NCI-H774 (cell line): Measurements from ENCODE around the gene MORC1.
"Not testable (repeated sequence)": the region's sequence is repeated elsewhere in the genome, so short reads cannot be mapped to it uniquely, and the experiment has no call there.

Experiments used
- DNase-seq: peaks from one replicate; lab custom pipeline; 2025; lab: John Stamatoyannopoulos, UW

MORC1 gene, protein sequence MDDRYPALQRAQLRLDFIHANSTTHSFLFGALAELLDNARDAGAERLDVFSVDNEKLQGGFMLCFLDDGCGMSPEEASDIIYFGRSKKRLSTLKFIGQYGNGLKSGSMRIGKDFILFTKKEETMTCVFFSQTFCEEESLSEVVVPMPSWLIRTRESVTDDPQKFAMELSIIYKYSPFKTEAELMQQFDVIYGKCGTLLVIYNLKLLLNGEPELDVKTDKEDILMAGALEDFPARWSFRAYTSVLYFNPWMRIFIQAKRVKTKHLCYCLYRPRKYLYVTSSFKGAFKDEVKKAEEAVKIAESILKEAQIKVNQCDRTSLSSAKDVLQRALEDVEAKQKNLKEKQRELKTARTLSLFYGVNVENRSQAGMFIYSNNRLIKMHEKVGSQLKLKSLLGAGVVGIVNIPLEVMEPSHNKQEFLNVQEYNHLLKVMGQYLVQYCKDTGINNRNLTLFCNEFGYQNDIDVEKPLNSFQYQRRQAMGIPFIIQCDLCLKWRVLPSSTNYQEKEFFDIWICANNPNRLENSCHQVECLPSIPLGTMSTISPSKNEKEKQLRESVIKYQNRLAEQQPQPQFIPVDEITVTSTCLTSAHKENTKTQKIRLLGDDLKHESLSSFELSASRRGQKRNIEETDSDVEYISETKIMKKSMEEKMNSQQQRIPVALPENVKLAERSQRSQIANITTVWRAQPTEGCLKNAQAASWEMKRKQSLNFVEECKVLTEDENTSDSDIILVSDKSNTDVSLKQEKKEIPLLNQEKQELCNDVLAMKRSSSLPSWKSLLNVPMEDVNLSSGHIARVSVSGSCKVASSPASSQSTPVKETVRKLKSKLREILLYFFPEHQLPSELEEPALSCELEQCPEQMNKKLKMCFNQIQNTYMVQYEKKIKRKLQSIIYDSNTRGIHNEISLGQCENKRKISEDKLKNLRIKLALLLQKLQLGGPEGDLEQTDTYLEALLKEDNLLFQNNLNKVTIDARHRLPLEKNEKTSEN

DNA sequence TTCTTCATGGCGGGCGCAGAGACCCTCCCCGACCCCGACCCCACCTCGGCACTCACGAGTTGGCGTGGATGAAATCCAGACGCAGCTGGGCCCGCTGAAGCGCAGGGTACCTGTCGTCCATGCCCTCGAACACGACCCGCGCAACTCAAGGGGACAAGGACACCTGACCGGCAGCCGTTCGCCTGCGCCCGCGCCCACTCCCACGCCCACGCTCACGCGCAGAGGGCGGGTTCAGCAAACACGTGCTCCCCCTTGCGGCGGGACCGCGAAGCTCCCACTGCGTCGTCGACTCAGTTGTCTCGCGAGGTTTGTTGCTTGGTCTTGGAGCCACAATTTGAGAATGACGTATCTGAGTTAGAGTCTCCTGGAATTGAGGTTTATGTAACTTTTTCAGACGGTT, at the start of gene MORC1:
Gene MORC1, minus strand, starts transcription at position 196 of the 400 bp plus-strand sequence. Its CDS starts 75 bp downstream, at position 121.
- no peak for DNase-seq

DNA sequence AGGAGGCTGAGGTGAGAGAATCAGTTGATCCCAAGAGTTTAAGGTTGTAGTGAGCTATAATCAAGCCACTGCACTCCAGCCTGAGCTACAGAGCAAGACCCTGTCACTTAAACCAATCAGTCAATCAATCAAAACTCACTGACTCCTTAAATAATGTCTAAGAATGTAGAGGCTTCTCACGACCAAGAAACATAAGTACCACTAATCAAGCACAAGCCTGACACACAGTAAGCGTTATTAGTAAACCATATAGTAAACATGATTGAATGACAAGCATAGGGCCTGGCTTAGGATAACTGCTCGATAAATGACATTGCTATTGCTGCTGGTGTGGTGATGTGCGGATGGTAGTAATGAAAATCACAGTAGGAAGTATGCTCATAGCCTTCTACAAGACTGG, 48.0 kb upstream of the MORC1 start:
- DNase-seq = no peak

DNA sequence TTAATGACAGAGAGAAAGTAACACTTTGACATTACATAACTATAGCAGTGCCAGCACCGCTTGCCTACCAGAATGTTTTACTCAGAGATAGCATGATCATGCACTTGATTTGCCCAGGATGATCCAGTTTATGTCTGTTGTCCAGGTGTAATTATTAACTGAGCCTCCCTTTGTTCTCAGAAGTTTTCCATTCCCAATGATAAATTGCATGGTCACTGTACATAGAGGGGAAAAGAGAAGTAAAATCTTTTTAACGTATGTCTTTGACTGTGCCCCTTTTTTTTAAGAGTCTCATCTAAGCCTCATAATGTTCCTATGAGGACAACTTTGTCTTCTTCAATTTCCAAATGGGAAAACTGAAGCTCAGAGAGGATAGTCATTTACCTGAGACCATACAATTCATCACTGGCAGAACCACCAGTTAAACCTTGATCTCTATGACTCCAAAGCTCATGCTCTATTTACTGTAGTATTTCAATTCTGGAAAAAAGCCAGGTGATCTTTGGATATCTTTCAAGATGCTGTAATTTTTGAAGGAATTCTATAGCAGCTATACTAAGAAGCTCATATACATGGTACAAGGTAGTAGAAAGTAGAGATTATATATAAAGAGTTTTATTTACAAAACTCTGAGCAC, 43.7 kb upstream of the MORC1 start:
- no peak for DNase-seq

DNA sequence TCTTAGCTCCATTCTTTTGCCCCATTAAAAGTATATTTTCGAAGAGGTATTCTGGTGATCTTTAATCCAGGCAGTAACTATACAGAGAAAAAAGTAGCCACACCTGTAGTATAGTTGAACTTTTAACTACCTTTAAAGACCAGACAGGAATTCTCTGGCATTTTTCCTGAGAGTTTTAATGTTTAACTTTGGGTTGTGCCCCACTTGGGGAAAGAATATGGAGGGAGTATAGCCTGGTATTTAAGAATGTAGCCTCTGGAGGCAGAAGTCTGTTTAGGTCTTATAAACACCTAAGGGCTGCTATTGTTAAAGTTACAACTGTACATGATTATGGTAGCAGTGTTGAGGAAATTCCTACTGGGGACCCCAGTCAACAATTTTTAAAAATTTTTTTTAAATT, 37.9 kb upstream of the MORC1 start:
- DNase-seq = no peak

DNA sequence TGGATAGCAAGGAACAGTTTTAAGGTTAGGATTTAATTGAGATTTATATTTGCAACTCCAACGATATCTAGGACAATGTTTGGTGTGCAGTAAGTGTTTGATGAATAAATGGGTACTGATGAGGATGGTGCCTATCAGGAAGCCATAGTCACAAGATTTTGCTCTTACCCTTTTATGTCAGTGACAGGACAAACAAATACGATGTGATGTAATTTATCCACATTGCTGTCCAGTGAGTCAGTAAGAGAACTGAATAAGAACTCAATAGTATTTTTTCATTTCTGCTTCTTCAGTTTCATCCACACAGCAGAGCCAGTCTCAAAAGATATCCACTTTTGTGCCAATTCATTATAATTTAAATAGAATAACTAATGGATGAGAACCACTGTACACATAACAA, 37.0 kb upstream of the MORC1 start:
- no peak for DNase-seq

DNA sequence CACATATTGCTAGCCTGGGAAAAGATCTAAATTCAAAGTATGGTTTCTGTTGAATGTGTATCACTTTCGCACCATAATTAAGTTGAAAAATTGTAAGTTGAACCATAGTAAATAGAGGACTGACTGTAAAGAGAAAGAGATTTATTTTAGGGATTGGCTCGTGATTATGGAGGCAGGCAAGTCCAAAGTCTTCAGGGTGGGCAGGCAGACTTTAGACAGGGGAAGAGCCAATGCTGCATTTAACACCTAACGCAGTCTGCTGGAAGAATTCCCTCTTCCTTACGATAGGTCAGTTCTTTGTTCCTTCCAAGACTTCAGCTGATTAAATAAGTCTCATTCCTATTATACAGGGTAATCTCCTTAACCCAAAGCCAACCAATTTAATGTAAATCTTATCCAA, 34.4 kb upstream of the MORC1 start:
- no peak for DNase-seq

DNA sequence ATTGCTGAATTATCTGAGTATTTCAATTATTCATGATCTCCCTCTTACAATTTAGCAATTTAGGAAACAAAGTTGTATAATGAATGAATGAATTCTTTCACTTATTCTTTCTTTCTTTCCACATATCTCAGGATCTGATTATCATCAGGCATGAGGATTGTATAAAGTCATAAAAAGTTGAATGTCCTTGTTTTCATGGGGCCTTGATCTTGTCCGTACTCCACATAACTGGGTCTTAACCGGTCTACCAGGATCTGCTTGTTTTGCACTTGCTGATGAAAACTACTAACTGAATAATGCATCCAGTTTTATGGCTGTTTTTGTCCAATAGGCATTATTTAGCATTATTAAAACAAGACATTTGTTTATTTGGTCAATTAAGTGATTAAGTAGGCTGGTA, 31.1 kb upstream of the MORC1 start:
- no peak for DNase-seq

DNA sequence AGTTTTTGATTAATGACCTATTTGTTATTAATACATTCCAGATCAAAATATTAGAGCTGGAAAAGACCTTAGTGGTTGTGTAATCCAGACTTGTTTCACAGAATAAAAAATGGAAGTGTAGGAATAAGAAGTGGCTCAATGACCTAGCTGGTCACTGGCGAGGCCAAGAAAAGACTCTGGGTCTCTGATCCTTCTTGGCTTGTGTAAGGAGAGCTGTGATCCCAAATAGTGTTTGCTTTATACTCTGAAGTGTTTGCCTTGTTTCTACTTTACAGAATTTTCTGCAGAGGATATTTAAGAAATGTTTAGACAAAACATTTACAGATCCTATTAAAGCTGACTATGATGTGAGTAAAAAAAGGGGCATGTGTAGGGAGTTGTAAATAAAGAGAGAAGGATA, 25.7 kb upstream of the MORC1 start:
- no peak for DNase-seq

DNA sequence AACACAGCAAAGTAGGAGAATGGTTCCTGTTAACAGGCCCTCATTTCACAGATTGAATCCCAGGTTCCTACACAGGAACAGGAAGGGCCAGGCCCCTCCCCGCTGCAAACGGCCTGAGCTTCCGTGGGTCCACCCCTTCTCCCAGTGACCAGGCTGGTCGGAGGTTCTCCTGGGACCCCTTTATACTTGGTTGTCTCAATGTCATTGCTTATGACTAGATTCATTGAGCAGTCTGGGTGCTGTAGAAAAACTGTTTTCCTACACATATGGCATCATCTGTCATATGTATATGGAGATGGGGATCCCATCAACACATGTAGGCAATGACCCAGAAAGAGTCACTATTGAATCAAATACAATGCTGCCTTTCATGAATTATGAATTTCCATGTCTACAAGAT, 22.4 kb upstream of the MORC1 start:
- no peak for DNase-seq

DNA sequence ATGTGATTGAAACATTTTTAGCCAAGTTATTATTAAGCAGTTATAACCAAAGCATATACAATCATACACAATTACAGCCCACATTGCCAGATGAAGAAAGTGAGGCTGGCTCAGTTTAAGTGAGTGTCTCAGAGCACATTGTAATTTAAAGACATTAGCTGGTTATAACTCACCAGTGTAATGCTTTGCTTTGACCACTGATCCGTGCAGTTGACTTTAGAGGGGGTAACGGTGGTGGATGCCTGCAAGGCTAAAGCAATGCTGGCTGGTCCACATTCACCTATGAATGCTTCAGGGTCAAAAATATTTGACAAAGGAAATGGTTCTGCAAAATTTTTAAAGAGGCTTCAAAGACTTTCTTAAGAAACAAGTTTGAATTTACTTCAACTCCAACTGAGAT, 19.8 kb upstream of the MORC1 start:
- DNase-seq = no peak

DNA sequence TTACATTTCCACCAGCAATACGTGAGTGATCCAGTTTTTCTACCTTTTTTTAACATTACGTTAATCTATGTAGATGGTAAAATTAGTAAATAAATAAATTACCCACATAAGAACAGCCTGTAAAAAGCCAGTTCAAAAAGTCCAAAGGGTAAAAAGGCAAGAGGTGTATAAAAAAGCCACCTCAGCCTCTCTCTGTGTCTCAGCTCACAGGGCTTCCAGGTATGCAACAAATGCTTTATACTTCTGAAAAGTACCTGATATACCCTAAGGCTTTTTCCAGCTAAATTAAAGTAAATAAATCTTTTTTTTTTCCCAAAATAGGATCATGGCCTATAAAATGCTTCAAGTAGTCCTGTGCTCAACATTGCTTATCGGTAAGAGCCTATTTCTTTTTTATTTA, 18.6 kb upstream of the MORC1 start, which contains the start of gene C3orf85:
Gene C3orf85, plus strand, starts transcription at position 197 of the 400 bp plus-strand sequence. Its CDS starts 129 bp downstream, at position 326.
- no peak for DNase-seq

DNA sequence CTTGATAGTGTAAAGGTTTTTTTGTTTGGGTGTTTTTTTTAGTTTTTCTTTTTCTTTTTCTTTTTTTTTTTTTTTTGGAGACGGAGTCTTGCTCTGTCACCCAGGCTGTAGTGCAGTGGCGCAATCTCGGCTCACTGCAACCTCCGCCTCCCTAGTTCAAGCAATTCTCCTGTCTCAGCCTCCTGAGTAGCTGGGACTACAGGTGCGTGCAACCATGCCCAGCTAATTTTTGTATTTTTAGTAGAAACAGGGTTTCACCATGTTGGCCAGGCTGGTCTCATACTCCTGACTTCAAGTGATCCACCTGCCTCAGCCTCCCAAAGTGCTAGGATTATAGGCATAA, 15.5 kb upstream of the MORC1 start:
- DNase-seq = not testable (repeated sequence)

DNA sequence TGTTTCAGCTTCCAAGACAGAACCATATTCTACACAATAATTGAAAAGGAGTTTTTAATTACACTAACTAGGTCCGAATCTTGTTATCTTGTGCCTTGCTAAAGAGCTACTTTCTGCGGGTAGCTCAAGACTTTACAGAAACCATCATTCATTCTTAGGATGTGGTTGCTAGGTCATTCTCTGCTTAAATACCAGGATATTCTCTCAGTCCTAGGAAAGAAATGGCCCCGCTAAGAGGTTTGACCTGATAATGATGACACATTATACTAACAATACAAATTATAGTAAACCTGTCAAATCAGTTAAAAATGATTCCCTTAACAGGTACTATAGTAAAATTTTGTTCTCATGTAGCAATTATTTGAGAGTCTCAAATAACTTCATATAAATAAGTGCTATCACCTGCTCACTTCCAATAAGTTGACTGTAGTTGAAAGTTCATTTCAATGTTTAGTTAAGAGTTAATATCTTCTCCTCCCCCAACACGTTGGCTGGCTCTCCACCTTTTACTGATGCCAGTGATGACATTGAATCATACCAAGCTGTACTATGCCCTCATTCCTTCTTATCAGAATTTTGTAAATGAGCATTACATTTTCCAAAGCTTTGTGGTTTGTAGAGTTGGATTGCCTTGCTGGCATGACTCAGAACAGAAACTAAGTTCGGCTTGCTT, 15.0 kb upstream of the MORC1 start:
- no peak for DNase-seq

DNA sequence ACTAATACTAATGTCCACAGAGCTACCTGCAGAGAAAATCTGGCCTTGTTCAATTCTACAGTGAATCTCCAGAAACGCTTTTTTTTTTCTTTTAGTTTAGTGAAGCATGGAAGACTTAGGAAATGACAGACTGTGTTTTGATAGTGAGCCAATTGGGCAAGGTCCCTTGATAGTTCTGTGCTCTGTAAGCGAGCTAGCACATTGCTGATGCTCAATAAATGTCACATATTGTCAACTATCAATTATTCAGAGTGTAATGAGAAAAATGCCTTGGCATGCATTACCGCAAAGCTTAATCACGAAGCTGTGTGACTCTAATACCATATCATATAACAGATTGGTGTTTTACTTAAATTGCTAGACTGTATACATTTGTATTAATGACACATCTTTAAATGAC, 13.3 kb upstream of the MORC1 start:
- DNase-seq = no peak

DNA sequence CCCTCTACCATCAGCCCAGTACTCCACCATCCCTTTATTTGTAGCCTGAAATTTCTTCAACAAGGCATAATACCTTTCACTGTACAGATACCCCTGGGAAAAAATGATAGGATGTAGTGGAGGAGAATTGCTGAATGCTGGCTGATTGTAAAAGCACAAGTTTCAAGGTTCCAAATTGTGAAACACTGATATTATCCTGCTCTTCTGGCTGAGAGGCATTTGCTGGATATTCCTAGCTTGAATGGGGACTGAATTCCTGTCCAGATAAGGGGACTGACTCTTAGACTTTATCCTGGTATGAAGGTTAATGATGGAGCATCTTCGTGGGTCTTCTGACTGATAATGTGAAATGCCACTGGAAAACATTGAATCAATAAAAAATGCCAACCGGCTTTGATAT, 9.6 kb upstream of the MORC1 start:
- DNase-seq = no peak

DNA sequence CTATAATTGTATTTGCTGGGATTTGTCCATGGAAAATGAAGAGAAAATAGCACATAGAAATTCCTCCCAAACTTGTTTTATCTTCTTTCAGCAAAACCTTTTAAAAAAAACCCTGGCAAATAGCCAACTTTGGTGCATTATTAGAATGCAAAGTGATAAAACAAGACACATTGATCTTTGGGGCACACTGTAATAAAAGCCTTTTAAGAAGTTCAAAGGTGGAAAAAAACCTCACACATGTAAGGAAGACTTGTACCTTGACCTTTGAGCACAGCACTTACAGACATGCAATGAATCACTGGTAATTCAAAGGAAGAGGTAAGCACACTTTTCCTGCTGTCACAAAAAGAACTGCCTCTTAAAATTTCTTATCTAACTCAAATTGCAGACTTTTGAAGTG, 8.0 kb upstream of the MORC1 start:
- no peak for DNase-seq

DNA sequence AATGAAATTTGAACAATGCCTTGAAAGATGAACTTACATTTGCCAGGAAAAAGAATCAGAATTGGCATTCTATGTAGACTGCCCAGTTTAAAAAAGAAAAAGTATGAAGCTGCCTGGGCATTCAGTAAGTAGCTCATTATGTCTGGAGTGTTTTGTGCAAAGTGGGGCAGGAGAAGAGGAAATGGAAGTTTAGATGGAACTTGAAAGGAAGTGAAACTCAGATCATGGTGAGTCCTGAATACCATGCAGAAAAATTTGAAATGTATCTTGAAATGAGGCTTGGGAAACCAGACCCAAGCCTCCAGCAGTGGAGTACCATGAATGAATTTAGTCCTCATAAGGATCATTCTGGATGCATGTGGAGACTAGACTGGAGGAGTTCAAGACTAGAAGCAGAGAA, 4.8 kb upstream of the MORC1 start:
- DNase-seq = no peak

DNA sequence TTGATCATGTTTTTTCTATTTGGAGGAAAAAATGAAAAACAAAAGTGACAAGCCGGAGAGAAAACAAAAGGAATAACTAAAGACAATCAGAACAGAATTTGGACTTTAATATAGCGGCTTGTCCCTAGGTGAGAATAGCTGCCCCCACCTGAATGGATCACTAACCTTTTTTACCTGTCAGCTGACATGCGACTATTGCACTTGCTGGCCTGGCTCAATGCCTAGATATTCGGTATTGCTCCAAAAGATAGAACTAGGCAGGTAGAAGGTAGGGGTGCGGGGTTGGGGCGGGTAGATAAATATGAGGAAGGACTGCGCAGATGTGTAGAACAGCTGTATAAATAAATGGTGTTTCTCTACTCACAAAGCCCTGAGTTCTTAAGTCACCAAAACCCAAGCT, 650 bp upstream of the MORC1 start:
- no peak for DNase-seq

DNA sequence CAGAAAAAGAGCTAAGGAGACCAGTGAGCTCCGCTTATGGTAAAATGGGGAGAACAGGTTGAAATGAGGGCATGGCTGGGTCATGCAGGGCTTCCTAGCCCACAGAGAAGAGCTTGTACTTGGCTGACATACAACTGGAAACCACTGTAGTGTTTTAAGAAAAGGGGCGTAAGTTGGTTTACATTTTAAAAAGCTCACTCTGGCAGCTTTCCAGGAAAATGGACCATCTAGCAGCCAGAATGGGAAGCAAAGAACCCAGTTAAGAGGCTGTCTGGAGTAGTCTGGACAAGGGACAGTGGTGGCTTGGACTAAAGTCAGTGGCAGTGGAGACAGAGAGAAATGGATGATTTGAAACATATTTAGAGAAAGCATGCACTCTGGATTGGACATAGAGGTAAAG, 1.9 kb downstream of the MORC1 start:
- no peak for DNase-seq

DNA sequence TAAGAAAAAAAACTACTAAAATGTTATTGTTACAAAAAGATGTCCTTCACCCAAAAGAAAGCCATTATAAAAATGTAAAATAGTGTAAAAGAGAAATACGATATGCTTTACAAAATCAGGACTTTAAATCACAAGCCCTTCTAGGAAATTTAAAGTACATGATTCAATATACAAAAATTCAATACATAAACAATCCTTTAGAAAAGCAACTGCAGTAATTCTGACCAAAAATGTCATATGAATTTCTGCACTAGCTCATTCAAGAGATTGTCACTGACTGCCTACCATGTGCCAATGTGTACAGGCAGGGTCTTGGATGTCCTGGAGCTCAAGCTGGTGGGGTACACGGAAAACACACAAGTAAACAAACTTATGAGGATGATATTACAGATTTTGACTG, 2.5 kb downstream of the MORC1 start:
- no peak for DNase-seq

DNA sequence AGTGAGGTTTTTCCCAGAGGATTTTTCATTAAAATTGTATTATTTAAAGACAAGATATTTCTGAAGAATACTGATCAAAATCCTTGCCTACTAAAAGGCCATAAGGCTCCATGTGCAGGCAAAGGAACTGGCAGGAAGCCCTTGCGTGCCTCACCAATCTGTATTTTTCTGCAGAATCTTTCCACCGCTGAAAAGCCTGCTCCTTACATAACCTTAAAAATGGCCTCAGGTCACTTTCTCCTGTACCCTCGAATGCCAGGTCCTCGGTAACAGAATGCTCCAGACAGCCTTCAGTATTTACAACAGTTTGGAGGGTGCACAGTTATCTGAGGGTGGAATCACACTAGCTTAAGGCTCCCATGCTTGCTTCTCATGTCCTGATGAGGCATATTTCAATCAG, 3.2 kb downstream of the MORC1 start:
- DNase-seq = no peak
